IMR-90 (cell line): ENCODE results near the gene JAKMIP2. TPM values are rescaled to one million over a fixed set of nuclear protein-coding genes. Genes with fewer than 3 reads are reported as not detected.

Experiments
- ATAC-seq: fragments of 200-7000 bp; cut with Tn5 transposase; 2 replicates; pipeline ENCODE4 v1.9.1; 2020; ENCODE audit warnings: low read depth, mild to moderate bottlenecking, moderate library complexity
- BruUV-seq: library from RNA; stranded (reverse); fragments of 400-500 nt; replicated peaks from 2 replicates; lab custom pipeline; 2021; lab: Mats Ljungman, UMichigan
- CTCF ChIA-PET: fragments of 300-600 bp; formaldehyde crosslinking; extraction: SDS; loops from one replicate; lab custom pipeline; 2021; ENCODE audit warnings: antibody characterized with exemption; lab: Yijun Ruan, JAX
- POLR2A ChIA-PET: fragments of 300-600 bp; sonication (Branson Sonifier 250); formaldehyde crosslinking; loops from one replicate; lab custom pipeline; 2022; ENCODE audit warnings: antibody characterized with exemption; ENCODE audit not compliant: unreplicated experiment; lab: Charles Lee
- DNase-seq: peaks from one replicate; pipeline ENCODE4 v3.0.0; 2013
- H2AFZ ChIP-seq: replicated peaks from 2 replicates; pipeline ENCODE3; 2013; ENCODE audit warnings: low read length, mild to moderate bottlenecking; ENCODE audit not compliant: poor library complexity
- H2AK5ac ChIP-seq: 2 replicates; pipeline ENCODE4 v1.6.1; 2013; ENCODE audit warnings: low read depth, low read length, inconsistent platforms
- H2AK9ac ChIP-seq: replicated peaks from 2 replicates; pipeline ENCODE3; 2013; ENCODE audit warnings: mild to moderate bottlenecking, low read depth, low read length, moderate library complexity; ENCODE audit not compliant: poor library complexity
- H2BK120ac ChIP-seq: 2 replicates; pipeline ENCODE4 v1.6.1; 2013; ENCODE audit warnings: low read depth, low read length, inconsistent platforms
- H2BK15ac ChIP-seq: 3 replicates; pipeline ENCODE4 v1.6.1; 2013; ENCODE audit warnings: low read depth, low read length, inconsistent platforms
- H2BK20ac ChIP-seq: 2 replicates; pipeline ENCODE4 v1.6.1; 2013; ENCODE audit warnings: low read depth, mild to moderate bottlenecking, inconsistent platforms, low read length, moderate library complexity
- H2BK5ac ChIP-seq: 2 replicates; pipeline ENCODE4 v1.6.1; 2013; ENCODE audit warnings: mild to moderate bottlenecking, low read depth, low read length, inconsistent platforms; ENCODE audit not compliant: poor library complexity, severe bottlenecking
- H3K14ac ChIP-seq: replicated peaks from 2 replicates; pipeline ENCODE4 v1.6.1; 2013; ENCODE audit warnings: low read depth, low read length, inconsistent platforms
- H3K18ac ChIP-seq: 2 replicates; pipeline ENCODE4 v1.6.1; 2013; ENCODE audit warnings: low read depth, low read length, control low read depth
- H3K23ac ChIP-seq: 2 replicates; pipeline ENCODE4 v1.6.1; 2013; ENCODE audit warnings: low read depth, low read length, inconsistent platforms
- H3K27ac ChIP-seq: 2 replicates; pipeline ENCODE4 v1.5.1; 2013; ENCODE audit warnings: mild to moderate bottlenecking, control low read depth, low read length; ENCODE audit not compliant: insufficient read depth
- H3K27me3 ChIP-seq: 2 replicates; pipeline ENCODE4 v1.6.1; 2013; ENCODE audit warnings: low read length; ENCODE audit not compliant: control insufficient read depth, insufficient read depth
- H3K36me3 ChIP-seq: 2 replicates; pipeline ENCODE4 v1.6.1; 2013; ENCODE audit warnings: low read length, mixed read lengths; ENCODE audit not compliant: control insufficient read depth, insufficient read depth
- H3K4ac ChIP-seq: 2 replicates; pipeline ENCODE4 v1.6.1; 2013; ENCODE audit warnings: low read depth, low read length, inconsistent platforms
- H3K4me1 ChIP-seq: 2 replicates; pipeline ENCODE4 v1.6.1; 2013; ENCODE audit warnings: low read length, mixed read lengths; ENCODE audit not compliant: control insufficient read depth, insufficient read depth
- H3K4me2 ChIP-seq: 2 replicates; pipeline ENCODE4 v1.6.1; 2013; ENCODE audit warnings: low read depth, mild to moderate bottlenecking, control low read depth, low read length, moderate library complexity
- H3K4me3 ChIP-seq: 2 replicates; pipeline ENCODE4 v1.5.1; 2013; ENCODE audit warnings: low read depth, mild to moderate bottlenecking, control low read depth, low read length, moderate library complexity; ENCODE audit not compliant: insufficient read depth
- H3K56ac ChIP-seq: 2 replicates; pipeline ENCODE4 v1.6.1; 2013; ENCODE audit warnings: low read length, inconsistent platforms; ENCODE audit not compliant: insufficient read depth; ENCODE audit errors: extremely low read depth
- H3K79me1 ChIP-seq, 2 experiments: 2 replicates each; pipeline ENCODE4 v1.6.1; 2013; ENCODE audit warnings: low read length in 2 of 2, inconsistent platforms in 1 of 2, low read depth in 1 of 2
- H3K9ac ChIP-seq: 2 replicates; pipeline ENCODE4 v1.6.1; 2013; ENCODE audit warnings: low read depth, low read length, control low read depth
- H3K9me1 ChIP-seq: 2 replicates; pipeline ENCODE4 v1.6.1; 2013; ENCODE audit warnings: low read length, inconsistent platforms; ENCODE audit not compliant: insufficient read depth
- H3K9me3 ChIP-seq: 2 replicates; pipeline ENCODE4 v1.6.1; 2013; ENCODE audit warnings: low read length; ENCODE audit not compliant: control insufficient read depth, insufficient read depth
- H4K20me1 ChIP-seq: 2 replicates; pipeline ENCODE4 v1.6.1; 2013; ENCODE audit warnings: low read length, inconsistent platforms; ENCODE audit not compliant: insufficient read depth
- H4K5ac ChIP-seq: 2 replicates; pipeline ENCODE4 v1.6.1; 2013; ENCODE audit warnings: mild to moderate bottlenecking, low read depth, low read length, control low read depth
- H4K8ac ChIP-seq, 2 experiments: 2 replicates each; pipeline ENCODE4 v1.6.1; 2013; ENCODE audit warnings: low read depth in 2 of 2, low read length in 2 of 2, control low read depth in 1 of 2, inconsistent platforms in 1 of 2
- H4K91ac ChIP-seq: 2 replicates; pipeline ENCODE4 v1.6.1; 2013; ENCODE audit warnings: low read depth, low read length, inconsistent platforms; ENCODE audit not compliant: insufficient read depth
- CEBPB ChIP-seq: IDR thresholded peaks from 2 replicates; pipeline ENCODE4 v1.6.1; 2012; ENCODE audit warnings: low read depth, low read length, improper control_type of control experiment
- CHD1 ChIP-seq: IDR thresholded peaks from 2 replicates; pipeline ENCODE4 v1.6.1; 2012; ENCODE audit warnings: low read depth, low read length, improper control_type of control experiment
- FOS ChIP-seq: fragments of 150-350 bp; IDR thresholded peaks from 2 replicates; pipeline ENCODE4 v1.6.1; 2016; ENCODE audit warnings: low read depth, low read length
- MAFK ChIP-seq: IDR thresholded peaks from 2 replicates; pipeline ENCODE4 v1.6.1; 2012; ENCODE audit warnings: low read depth, low read length, improper control_type of control experiment
- MAZ ChIP-seq: IDR thresholded peaks from 2 replicates; pipeline ENCODE4 v1.6.1; 2012; ENCODE audit warnings: low read depth, mild to moderate bottlenecking, low read length, improper control_type of control experiment, moderate library complexity, borderline replicate concordance
- MXI1 ChIP-seq: IDR thresholded peaks from 2 replicates; pipeline ENCODE4 v1.6.1; 2012; ENCODE audit warnings: low read depth, mild to moderate bottlenecking, low read length, moderate library complexity, borderline replicate concordance
- NFE2L2 ChIP-seq: fragments of 150-350 bp; IDR thresholded peaks from 2 replicates; pipeline ENCODE4 v1.6.1; 2016; ENCODE audit warnings: low read depth, mild to moderate bottlenecking, low read length
- POLR2A ChIP-seq: IDR thresholded peaks from 2 replicates; pipeline ENCODE4 v1.6.1; 2012; ENCODE audit warnings: mild to moderate bottlenecking, low read depth, low read length
- RAD21 ChIP-seq: IDR thresholded peaks from 2 replicates; pipeline ENCODE4 v1.6.1; 2012; ENCODE audit warnings: low read length, improper control_type of control experiment
- RFX5 ChIP-seq: IDR thresholded peaks from 2 replicates; pipeline ENCODE4 v1.8.0; 2012; ENCODE audit warnings: low read depth, mild to moderate bottlenecking, low read length, moderate library complexity
- SMC3 ChIP-seq: fragments of 150-350 bp; IDR thresholded peaks from 2 replicates; pipeline ENCODE4 v1.6.1; 2016; ENCODE audit warnings: low read depth, mild to moderate bottlenecking, antibody characterized with exemption, low read length, moderate library complexity
- WGBS, 2 experiments: methylation state at CpG; one replicate each; pipeline versions ENCODE4 v1.1.5 to v1.1.7; 2013; ENCODE audit warnings: missing lambda C conversion rate in 2 of 2; ENCODE audit not compliant: insufficient read length in 1 of 2; ENCODE audit errors: extremely low coverage in 2 of 2; 5-methylcytosine and 5-hydroxymethylcytosine counted together
- dilution Hi-C: fragments of 300-500 bp; cut with HindIII; formaldehyde crosslinking; loops from one replicate; pipeline ENCODE4 v1.14.3; 2018; ENCODE audit warnings: low sequenced_read_pairs; ENCODE audit not compliant: unreplicated experiment
- in situ Hi-C: fragments of 300-500 bp; cut with MboI; formaldehyde crosslinking; loops from 3 replicates; pipeline ENCODE4 v1.14.3; 2019; ENCODE audit warnings: low sequenced_read_pairs, inconsistent platforms, mixed read lengths
- intact Hi-C: fragments of 100-400 bp; cut with micrococcal nuclease; formaldehyde crosslinking; loops from 2 replicates; pipeline ENCODE4 v1.10.0; 2022
- polyA plus RNA-seq, 3 experiments: library from polyadenylated mRNA; depleted of rRNA; stranded (reverse); fragments of >200 nt; gene quantifications; 2 replicates each; pipeline ENCODE4 v1.2.3, GENCODE V29; 2012; ENCODE audit warnings: low replicate concordance in 1 of 3
- total RNA-seq: library from RNA; depleted of rRNA; stranded (reverse); fragments of >200 nt; gene quantifications from 2 replicates; pipeline ENCODE4 v1.2.3, GENCODE V29; 2012
- TF ChIP-seq, protein P1 (sequence below): conservative IDR thresholded peaks from 2 replicates; pipeline ENCODE4 v1.5.1; 2012; ENCODE audit warnings: mild to moderate bottlenecking, low read depth, low read length, improper control_type of control experiment
- TF ChIP-seq, protein P2 (sequence below): fragments of 150-350 bp; IDR thresholded peaks from 2 replicates; pipeline ENCODE4 v1.6.1; 2016; ENCODE audit warnings: low read depth, mild to moderate bottlenecking, low read length, moderate library complexity, borderline replicate concordance

Gene JAKMIP2
- total and polyA plus RNA-seq, 2 of the 4 experiments (the other 2 are of a cell fraction) = under 0.01 TPM; not detected in 1

DNA sequence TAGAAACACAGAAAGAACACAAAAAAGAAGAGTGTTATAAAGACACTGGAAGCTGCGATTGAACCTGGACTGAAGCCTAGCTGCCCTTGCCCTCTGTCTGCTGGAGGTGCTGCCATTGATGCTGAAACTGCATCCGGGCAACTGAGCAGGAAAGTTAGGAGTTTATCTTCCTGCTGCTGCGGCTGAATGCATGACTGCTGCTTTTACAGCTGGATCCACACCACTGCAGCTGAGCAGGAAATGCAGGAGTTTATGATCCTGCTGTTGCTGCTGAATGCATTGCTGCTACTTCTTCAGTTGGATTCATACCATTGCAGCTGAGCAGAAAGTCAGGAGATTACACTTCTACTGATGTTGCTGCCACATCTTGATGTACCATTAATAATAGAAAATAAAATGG lies 21.8 kb upstream of the JAKMIP2 start:
- dilution Hi-C loops = no loop called here
- H3K9me3 ChIP-seq = no peaks in the 10 kb centered on the region

More for the DNA sequence above, 21.8 kb upstream of the JAKMIP2 start:
- Histone ChIP-seq H3K4me1 (no peaks in the 10 kb centered on the region), H3K27me3 (no peaks in the 10 kb centered on the region), H3K18ac (no peak overlapping the region), H3K36me3 (no peaks in the 10 kb centered on the region), H4K5ac (no peak overlapping the region), H3K4ac (no peak overlapping the region), H2BK5ac (no peak overlapping the region), H3K9ac (no peak overlapping the region), H2BK15ac (no peak overlapping the region), H2AK5ac (no peak overlapping the region), H4K20me1 (no peaks in the 10 kb centered on the region), H2BK20ac (no peak overlapping the region), H4K8ac (no peak overlapping the region), H3K23ac (no peak overlapping the region), H3K56ac (no peak overlapping the region), H3K27ac (no peak overlapping the region), H3K4me2 (no peak overlapping the region), H3K4me3 (no peak overlapping the region), H3K14ac (no peak overlapping the region), H3K79me1 (no peaks in the 10 kb centered on the region), H4K91ac (no peak overlapping the region), H2BK120ac (no peak overlapping the region), H2AK9ac (no peak overlapping the region), H3K9me1 (no peaks in the 10 kb centered on the region), H2AFZ (no peak overlapping the region)
- WGBS, 2 experiments = 0% methylated on average over 1 of the region's 3 CpGs; no CpG with 5 or more reads in 1 of the 2 experiments
- ChIA-PET CTCF (no interaction called here), POLR2A (no interaction called here)
- TF ChIP-seq POLR2A (no peak), MAFK (no peak), RAD21 (no peak), NFE2L2 (no peak), SMC3 (no peak), CHD1 (no peak), FOS (no peak), RFX5 (no peak), MXI1 (no peak), MAZ (no peak), CEBPB (no peak)
- TF ChIP-seq, protein P1, sequence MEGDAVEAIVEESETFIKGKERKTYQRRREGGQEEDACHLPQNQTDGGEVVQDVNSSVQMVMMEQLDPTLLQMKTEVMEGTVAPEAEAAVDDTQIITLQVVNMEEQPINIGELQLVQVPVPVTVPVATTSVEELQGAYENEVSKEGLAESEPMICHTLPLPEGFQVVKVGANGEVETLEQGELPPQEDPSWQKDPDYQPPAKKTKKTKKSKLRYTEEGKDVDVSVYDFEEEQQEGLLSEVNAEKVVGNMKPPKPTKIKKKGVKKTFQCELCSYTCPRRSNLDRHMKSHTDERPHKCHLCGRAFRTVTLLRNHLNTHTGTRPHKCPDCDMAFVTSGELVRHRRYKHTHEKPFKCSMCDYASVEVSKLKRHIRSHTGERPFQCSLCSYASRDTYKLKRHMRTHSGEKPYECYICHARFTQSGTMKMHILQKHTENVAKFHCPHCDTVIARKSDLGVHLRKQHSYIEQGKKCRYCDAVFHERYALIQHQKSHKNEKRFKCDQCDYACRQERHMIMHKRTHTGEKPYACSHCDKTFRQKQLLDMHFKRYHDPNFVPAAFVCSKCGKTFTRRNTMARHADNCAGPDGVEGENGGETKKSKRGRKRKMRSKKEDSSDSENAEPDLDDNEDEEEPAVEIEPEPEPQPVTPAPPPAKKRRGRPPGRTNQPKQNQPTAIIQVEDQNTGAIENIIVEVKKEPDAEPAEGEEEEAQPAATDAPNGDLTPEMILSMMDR = no peak
- TF ChIP-seq, protein P2, sequence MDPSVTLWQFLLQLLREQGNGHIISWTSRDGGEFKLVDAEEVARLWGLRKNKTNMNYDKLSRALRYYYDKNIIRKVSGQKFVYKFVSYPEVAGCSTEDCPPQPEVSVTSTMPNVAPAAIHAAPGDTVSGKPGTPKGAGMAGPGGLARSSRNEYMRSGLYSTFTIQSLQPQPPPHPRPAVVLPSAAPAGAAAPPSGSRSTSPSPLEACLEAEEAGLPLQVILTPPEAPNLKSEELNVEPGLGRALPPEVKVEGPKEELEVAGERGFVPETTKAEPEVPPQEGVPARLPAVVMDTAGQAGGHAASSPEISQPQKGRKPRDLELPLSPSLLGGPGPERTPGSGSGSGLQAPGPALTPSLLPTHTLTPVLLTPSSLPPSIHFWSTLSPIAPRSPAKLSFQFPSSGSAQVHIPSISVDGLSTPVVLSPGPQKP = no peak
- intact Hi-C loops = no loop called here
- in situ Hi-C loops = no loop called here
- DNase-seq (no peak), ATAC-seq (no peak)
- no TSS peak for BruUV-seq
